GM18517 (cell line): ENCODE measurements around the gene HOXD12.

Experiments used
- ATAC-seq: cut with Tn5 transposase; IDR thresholded peaks from one replicate; pipeline ENCODE4 v1.9.1; 2021; ENCODE audit warnings: mild to moderate bottlenecking, moderate library complexity; ENCODE audit not compliant: unreplicated experiment

HOXD12 gene

DNA sequence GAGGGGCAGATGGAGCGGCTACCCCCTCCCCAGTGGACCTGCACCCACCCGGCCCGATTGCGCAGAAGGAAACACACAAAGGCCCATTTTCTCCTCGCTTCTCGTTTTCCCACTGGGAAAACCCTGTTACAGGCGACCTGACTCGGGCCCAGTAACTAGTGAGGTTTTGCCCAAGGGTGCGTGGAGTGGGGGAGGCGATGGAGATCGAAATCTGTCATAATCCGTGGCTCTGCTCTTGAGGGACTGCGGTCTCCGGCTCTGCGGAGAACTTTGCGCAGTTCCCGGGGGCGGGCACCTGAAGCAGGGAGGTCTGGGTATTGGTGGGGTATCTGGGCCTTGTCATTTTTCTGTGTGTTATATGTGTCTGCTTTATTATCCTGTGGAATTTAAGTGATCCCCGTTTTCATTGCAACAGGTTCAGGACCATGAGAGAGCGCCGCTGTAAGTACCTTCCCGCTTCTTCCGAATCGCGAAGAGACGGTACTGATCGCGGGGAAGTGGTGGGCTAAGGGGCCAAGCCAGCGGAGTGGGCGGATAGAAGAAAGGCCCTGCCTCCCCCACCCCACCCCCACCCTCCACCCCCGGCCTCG is 47.7 kb downstream of the HOXD12 start:
- no peak for ATAC-seq

GRCh38 chr2:176147800-176148496 is 48.4 kb downstream of the HOXD12 start:
- no peak for ATAC-seq

- ATAC-seq = no peak
These were observed 49.3 kb downstream of the HOXD12 start for GRCh38 chr2:176148751-176149421.

- ATAC-seq = no peak
These were observed 49.9 kb downstream of the HOXD12 start for GRCh38 chr2:176149481-176149938.

- ATAC-seq = no peak
These were observed 50.5 kb downstream of the HOXD12 start for GRCh38 chr2:176149939-176150583.

- no peak for ATAC-seq
These were observed 51.2 kb downstream of the HOXD12 start for GRCh38 chr2:176150584-176151441.

GRCh38 chr2:176151442-176152287 is 52.1 kb downstream of the HOXD12 start, which contains the start of gene HOXD4:
HOXD4 (plus strand) TSS chr2:176151550; CDS start chr2:176151634, 84 bp downstream.
- no peak for ATAC-seq
